Right atrium auricular region (tissue), 2 donors: ENCODE measurements around the gene SMAD9. TPM values are rescaled to one million over a fixed set of nuclear protein-coding genes. Genes with fewer than 3 reads are reported as not detected.

Source experiments
- DNase-seq: peaks from one replicate; pipeline ENCODE4 v3.0.0-alpha.2; 2019; ENCODE audit warnings: low spot score
- H3K27ac ChIP-seq, 2 donors: fragments of 200-600 bp; sonication (generic); 1 replicate in 1 of 2; 2 replicates in 1 of 2; pipeline ENCODE4 v1.5.1; 2016 to 2019
- H3K27me3 ChIP-seq, 2 donors: fragments of 200-600 bp; sonication (generic); one replicate each; pipeline versions ENCODE4 v1.5.1 to v1.6.0; 2017 to 2019
- H3K36me3 ChIP-seq: fragments of 200-600 bp; sonication (generic); one replicate; pipeline ENCODE4 v1.5.1; 2016
- H3K4me1 ChIP-seq, 2 donors: fragments of 200-600 bp; sonication (generic); one replicate each; pipeline versions ENCODE4 v1.5.1 to v1.6.0; 2017 to 2019
- H3K4me3 ChIP-seq, 2 donors: fragments of 200-600 bp; sonication (generic); 1 replicate in 1 of 2; 2 replicates in 1 of 2; pipeline ENCODE4 v1.5.1; 2017 to 2019; ENCODE audit warnings: mild to moderate bottlenecking in 1 of 2, moderate library complexity in 1 of 2
- H3K9me3 ChIP-seq, 2 donors: fragments of 200-600 bp; sonication (generic); one replicate each; pipeline ENCODE4 v1.5.1; 2019
- CTCF ChIP-seq, 2 donors: fragments of 200-600 bp; sonication (generic); IDR thresholded peaks; one replicate each; pipeline ENCODE4 v1.5.1; 2019; ENCODE audit warnings: antibody characterized with exemption in 2 of 2
- total RNA-seq, 2 donors: library from RNA; depleted of rRNA; stranded (reverse); fragments of >200 nt; gene quantifications; one replicate each; pipeline ENCODE4 v1.1.0, GENCODE V29; 2016

The SMAD9 gene
- total RNA-seq, 2 donors from 2014 or later: 3.2 to 15.6 TPM

- no peaks in the 10 kb centered on the region for H3K4me1 ChIP-seq
These were observed 124.0 kb downstream of the SMAD9 start for GRCh38 chr13:36796052-36796451.

GRCh38 chr13:36795463-36795862 is 124.6 kb downstream of the SMAD9 start:
- no peaks in the 10 kb centered on the region for H3K36me3 ChIP-seq
- H3K27ac ChIP-seq: no peak overlapping the region
- H3K27me3 ChIP-seq: no peaks in the 10 kb centered on the region
- TF ChIP-seq CTCF (IDR thresholded peaks at IDR 0.05): no peak
- no peak overlapping the region for H3K4me3 ChIP-seq
- DNase-seq: no peak
- no peaks in the 10 kb centered on the region for H3K9me3 ChIP-seq
- H3K4me1 ChIP-seq: no peaks in the 10 kb centered on the region

More at GRCh38 chr13:36796052-36796451, 124.0 kb downstream of the SMAD9 start:
- TF ChIP-seq CTCF (IDR thresholded peaks at IDR 0.05): no peak
- H3K4me3 ChIP-seq: no peak overlapping the region
- no peaks in the 10 kb centered on the region for H3K9me3 ChIP-seq
- no peak overlapping the region for H3K27ac ChIP-seq
- H3K36me3 ChIP-seq: no peaks in the 10 kb centered on the region
- DNase-seq: no peak
- H3K27me3 ChIP-seq: no peaks in the 10 kb centered on the region

Other genes with a start within 250 kb of the SMAD9 start
- gene SERTM1, start 246.2 kb downstream of the SMAD9 start, total RNA-seq: under 1 TPM; 0.30 to 0.98 TPM
- gene RFXAP, start 101.0 kb downstream of the SMAD9 start, total RNA-seq: 1 to 10 TPM; 1.7 to 2.2 TPM
- 10 to 100 TPM; 15.4 to 17.0 TPM for gene ALG5, start 79.1 kb upstream of the SMAD9 start, total RNA-seq
- gene EXOSC8, start 80.5 kb upstream of the SMAD9 start, total RNA-seq: 10 to 100 TPM; 11.3 to 14.3 TPM
- gene SUPT20H, start 139.4 kb upstream of the SMAD9 start, total RNA-seq: 10 to 100 TPM; 21.6 to 23.7 TPM
- gene CSNK1A1L, start 185.4 kb upstream of the SMAD9 start, total RNA-seq: not detected